ENCODE measurements around the gene ZNF385A.

Gene ZNF385A

GRCh38 chr12:54371328-54372112 lies 13.0 kb downstream of the ZNF385A start:
- no peak for TF ChIP-seq CTCF (IDR thresholded peaks at IDR 0.05; ENCODE audit: extremely low read depth, missing control alignments)
- no peak for DNase-seq (ENCODE audit: low spot score)

DNA sequence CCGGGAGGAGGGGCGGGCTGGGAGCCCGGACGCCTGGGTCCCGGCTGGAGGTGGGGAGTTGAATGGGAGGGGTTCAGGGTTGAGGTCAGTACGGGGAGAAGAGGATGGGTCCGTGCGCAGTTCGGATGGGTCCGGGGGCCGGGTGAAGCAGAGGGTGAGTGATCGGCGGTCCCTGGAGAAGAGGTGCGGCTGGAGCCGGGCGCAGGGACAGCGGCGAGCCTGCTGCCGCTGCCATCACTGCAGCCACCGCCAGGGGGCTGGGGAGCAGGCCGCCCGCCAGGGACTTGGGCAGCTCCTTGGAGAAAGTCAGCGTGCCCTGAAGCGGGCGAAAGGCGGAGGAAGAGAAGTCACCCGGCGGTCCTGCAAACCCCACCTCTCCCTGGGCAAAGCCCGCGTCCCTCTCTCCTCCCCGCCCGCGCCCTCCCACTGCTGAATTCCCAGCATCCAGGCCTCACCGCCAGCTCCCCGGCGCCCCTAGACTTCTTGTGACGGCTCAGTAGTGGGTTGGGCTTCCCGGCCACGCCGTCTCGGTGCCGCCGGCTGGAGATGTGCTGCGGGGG lies 14.3 kb downstream of the ZNF385A start:
- peak; percentile 76 for DNase-seq (ENCODE audit: low spot score)

DNA sequence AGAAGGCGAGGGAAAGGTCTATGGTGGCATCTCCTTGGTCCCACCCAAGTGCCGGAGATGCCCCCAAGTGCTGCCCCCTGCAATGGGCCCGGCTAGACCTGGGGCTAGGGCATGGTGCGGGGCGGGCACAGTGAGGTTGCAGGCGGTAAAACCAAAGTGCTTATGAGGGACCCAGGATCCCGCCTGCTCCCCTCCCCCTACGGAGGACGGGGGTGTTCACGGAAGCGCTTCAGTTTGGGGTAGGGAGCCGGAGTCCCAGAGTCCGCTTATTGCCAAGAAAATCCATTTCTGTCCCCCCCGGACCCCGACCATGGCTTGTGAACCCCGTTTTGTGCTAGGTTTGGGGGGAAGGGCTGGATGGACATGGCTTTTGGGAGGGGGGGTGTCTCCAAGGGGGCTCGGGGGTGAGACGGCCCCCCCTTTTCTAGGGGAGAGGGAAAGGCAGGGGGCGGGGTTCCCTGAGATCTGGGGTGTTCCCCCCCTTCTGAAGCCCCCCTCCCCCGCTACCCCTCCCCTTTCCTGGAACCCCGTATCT lies 14.9 kb downstream of the ZNF385A start:
- no peak for TF ChIP-seq CTCF (IDR thresholded peaks at IDR 0.05; ENCODE audit: extremely low read depth, missing control alignments)
- DNase-seq (ENCODE audit: low spot score), result no peak

More for the DNA sequence above, 14.3 kb downstream of the ZNF385A start:
- peak; percentile 93 for TF ChIP-seq CTCF (IDR thresholded peaks at IDR 0.05; ENCODE audit: extremely low read depth, missing control alignments)

GRCh38 chr12:54368709-54369596 lies 15.6 kb downstream of the ZNF385A start:
- peak; percentile 97 for TF ChIP-seq CTCF (IDR thresholded peaks at IDR 0.05; ENCODE audit: extremely low read depth, missing control alignments)
- peak; percentile 83 for DNase-seq (ENCODE audit: low spot score)

- TF ChIP-seq CTCF (IDR thresholded peaks at IDR 0.05; ENCODE audit: extremely low read depth, missing control alignments), result no peak
- no peak for DNase-seq (ENCODE audit: low spot score)
These were observed 16.4 kb downstream of the ZNF385A start for GRCh38 chr12:54368025-54368708.

DNA sequence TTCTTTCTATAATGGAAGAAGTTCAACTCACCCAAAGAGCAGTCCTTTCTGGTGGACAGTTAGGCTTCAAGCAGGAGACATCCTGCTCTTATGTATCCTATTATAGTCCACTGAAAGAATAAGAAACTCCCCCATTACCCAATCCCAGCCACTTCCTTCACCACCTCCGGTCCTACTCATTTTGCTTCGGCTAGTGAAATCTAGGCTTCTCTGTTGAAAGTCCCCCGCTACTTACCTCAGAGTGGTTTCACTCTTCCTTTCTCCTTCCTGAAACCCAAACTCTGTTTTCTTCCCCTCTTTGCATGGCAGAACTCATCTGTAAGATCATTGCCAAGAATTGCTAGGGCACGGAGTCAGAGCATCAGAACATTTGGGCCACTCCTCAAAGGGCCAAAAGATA lies 20.1 kb downstream of the ZNF385A start, which contains the start of gene GPR84:
TSS of gene GPR84 (minus strand) at position 74 of the 400 bp plus-strand sequence. CDS start 635 bp downstream, outside the sequence.
- no peak for TF ChIP-seq CTCF (IDR thresholded peaks at IDR 0.05; ENCODE audit: extremely low read depth, missing control alignments)
- DNase-seq (ENCODE audit: low spot score), result no peak
